Measurements from ENCODE around the gene ARHGAP11A.
"Not testable (repeated sequence)": the region's sequence is repeated elsewhere in the genome, so short reads cannot be mapped to it uniquely, and the experiment has no call there.

Gene ARHGAP11A, protein sequence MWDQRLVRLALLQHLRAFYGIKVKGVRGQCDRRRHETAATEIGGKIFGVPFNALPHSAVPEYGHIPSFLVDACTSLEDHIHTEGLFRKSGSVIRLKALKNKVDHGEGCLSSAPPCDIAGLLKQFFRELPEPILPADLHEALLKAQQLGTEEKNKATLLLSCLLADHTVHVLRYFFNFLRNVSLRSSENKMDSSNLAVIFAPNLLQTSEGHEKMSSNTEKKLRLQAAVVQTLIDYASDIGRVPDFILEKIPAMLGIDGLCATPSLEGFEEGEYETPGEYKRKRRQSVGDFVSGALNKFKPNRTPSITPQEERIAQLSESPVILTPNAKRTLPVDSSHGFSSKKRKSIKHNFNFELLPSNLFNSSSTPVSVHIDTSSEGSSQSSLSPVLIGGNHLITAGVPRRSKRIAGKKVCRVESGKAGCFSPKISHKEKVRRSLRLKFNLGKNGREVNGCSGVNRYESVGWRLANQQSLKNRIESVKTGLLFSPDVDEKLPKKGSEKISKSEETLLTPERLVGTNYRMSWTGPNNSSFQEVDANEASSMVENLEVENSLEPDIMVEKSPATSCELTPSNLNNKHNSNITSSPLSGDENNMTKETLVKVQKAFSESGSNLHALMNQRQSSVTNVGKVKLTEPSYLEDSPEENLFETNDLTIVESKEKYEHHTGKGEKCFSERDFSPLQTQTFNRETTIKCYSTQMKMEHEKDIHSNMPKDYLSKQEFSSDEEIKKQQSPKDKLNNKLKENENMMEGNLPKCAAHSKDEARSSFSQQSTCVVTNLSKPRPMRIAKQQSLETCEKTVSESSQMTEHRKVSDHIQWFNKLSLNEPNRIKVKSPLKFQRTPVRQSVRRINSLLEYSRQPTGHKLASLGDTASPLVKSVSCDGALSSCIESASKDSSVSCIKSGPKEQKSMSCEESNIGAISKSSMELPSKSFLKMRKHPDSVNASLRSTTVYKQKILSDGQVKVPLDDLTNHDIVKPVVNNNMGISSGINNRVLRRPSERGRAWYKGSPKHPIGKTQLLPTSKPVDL

DNA sequence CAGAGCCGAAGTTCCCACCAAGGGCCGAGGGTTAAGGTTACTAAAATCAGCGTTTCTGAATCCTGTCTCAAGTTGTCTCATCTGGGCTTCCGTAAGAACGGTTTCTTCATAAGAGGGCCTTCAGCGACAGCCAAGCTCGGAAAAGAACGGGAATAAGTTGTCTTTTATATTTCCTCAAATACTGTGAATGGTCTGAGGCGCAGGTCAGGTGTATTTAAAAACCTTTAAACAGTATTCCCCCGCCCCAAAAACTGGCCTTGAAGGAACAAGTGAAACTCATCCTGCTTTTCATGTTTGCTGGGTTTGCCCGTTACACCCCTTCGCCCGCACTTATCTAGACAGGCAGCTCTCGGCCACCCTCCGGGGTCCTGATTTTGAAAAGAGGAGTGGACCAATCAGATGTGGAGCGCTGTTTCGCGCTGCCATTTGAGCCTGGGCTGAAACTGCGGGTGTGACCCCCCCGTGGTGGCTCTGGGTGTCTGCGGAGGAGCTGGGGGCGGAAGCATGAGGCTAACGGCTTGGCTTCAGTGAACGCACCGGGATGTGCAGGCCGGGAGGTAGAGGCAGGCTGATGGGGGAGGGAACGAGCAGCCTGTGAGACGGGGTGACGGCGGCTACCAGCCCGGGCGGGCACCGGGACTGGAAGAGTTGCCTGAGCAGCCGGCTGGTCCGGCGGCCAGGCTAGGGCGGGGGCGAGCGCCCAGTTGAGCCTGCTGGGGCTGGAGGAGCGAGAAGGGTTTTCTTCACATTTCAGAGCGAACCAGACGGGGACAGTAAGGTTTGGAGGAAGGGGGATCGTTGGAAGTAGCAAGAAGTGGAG, at the start of gene ARHGAP11A:
ARHGAP11A (plus strand) TSS at position 454 of the 820 bp plus-strand sequence. CDS start 708 bp downstream, outside the sequence.
- DNase-seq, result not testable (repeated sequence)

DNA sequence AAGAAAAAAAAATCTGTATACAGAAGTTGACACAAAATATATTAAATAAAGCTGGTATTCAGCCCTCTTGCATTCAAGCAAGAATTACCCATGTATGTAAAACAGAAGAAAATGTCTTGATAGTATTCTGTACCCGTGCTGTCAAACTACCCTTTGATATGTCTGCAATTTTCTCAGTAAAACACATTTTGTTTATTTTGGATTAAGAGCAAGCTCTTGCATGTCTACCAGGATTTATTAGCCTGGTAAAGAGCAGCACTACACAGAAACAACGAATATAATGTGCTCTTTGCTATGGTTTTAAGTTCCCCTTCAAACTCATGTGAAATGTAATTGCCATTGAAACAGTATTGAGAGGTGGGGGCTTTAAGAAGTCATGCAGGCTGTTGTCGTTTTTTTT, 46.3 kb upstream of the ARHGAP11A start:
- DNase-seq, result not testable (repeated sequence)

DNA sequence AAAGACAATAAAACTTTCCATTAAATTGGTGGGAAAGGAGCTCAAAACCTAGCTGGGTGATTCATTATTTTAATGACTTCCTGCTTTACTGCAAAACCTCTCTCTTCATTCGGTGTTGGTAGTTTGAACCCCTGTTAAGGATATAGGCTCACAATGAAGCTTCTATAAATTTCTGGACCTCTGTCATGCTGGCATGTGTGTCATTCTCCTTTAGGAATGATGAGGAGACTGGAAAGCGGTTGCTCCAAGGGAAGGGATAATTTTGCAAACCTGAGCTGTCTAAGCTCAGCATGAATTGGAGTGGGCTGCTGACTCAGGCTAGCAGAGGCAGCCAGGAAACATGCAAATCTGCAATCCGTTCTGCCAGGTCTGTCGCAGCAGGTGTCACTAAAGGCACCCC, 36.8 kb upstream of the ARHGAP11A start:
- not testable (repeated sequence) for DNase-seq

DNA sequence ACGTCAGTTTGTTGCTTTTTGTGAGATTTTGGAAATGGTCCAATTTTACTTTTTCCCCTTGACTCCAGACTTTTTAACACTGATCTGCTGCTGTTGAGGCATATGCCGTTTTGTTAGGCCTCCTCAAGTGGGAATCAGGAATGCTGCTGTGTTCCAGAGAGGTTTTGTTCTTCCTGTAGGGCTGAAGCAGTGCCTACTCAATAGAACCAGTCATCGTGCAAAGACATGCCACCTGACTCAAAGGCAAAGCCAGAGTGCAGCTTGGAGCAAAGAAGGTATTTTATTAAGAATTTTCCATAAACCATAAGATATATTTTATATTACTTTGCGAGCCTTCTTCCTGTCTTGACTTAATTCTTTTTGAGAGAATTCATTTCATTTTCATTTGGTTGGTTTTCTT, 29.5 kb upstream of the ARHGAP11A start:
- not testable (repeated sequence) for DNase-seq

DNA sequence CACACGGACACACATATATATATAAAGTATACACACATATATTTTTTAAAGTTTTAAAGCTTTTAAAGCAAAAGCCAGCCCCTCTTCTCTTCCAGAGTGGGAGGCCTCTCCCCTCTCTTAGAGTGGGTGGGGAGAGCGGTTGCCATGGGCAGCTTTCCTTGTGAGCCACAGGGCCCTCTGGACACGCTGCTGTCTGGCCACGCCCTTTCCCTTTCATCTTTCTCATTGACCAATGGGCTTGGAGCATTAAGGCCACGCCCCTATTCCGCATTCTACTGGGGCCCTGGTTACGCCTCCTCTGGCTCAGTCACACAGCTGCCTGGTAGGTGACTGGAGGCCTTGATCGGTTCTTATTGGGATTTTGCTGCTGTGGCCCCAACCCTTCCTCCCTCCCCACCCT, 22.2 kb upstream of the ARHGAP11A start, which contains the start of gene GOLGA8N:
GOLGA8N (plus strand) TSS at position 306 of the 400 bp plus-strand sequence.
- not testable (repeated sequence) for DNase-seq

DNA sequence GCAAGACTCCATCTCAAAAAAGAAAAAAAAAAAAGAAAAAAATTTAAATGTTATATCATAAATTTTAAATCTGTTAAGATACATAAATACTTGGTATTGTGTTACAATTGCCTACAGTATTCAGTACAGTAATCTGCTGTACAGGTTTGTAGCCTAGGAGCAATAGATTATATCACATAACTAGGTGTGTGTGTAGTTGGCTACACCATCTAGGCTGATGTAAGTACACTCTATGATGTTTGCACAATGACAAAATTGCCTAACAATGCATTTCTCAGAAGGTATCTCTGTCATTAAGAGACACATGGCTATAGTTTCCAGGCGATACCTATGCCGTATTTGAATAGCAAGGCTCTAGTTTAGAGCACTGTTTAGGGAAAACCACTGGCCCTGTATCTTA, 5.8 kb upstream of the ARHGAP11A start:
- not testable (repeated sequence) for DNase-seq

DNA sequence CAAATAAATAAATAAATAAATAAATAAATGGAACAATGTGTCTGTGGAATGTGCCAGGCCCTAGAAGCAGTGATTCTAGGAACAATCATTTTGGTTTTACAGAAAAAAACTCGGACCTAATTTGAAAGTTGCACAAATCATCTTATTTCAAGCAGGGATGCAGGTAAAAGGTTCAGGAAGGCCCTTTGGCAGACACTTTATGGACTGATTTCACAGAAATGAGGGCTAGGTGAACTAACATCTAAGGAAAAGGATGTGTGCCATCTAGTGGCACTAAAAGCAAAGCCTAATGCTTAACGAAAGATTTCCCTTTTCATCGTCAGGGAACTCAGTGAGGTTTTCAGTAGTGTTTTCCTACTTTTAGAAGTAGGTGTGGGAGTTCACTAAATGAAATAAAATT, 4.6 kb upstream of the ARHGAP11A start:
- not testable (repeated sequence) for DNase-seq

DNA sequence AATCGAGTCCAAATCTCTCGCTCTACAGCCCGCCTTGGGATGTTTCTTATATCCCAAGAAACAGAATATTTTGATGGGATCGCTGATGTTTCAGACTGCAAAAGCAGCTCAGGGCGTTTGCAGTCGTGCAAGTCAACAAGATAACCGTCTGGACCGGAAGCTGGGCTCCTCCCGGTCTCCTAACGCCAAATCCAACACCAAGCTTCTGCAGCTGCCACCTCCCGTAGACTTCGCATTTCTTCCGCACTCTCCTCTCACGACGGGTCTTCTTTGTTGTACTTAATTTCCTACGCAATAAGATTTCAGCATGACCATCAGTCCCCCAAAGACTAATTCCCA, 623 bp upstream of the ARHGAP11A start:
- not testable (repeated sequence) for DNase-seq

DNA sequence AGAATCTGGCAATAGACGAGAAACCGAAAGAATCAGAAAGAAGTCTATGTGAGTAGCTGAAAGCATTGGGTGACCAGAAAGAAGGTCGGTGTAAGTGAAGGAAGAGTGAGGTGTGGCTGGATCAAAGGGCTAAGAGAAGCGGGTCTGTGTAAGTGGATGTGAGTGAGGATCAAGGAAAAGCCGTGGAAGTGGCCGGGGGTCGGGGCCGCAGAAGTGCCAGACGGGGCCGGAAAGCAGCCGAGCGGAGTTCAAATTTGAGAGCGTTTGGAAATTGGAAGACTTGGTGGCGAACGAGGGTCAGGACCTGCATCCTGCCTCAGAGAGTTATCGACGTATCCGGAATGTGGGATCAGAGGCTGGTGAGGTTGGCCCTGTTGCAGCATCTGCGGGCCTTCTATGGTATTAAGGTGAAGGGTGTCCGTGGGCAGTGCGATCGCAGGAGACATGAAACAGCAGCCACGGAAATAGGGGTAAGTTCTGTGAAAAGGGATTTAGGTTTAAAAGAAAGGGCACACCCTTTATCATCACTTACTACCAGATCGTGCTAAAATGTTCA, 645 bp downstream of the ARHGAP11A start:
- DNase-seq, result not testable (repeated sequence)

DNA sequence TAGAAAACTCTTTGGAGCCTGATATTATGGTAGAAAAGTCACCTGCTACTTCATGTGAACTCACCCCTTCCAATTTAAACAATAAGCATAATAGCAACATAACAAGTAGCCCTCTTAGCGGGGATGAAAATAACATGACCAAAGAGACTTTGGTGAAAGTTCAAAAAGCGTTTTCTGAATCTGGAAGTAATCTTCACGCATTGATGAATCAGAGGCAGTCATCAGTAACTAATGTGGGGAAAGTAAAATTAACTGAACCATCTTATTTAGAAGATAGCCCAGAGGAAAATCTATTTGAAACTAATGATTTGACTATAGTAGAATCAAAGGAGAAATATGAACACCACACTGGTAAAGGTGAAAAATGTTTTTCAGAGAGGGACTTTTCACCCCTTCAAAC, 21.1 kb downstream of the ARHGAP11A start:
- no peak for DNase-seq

DNA sequence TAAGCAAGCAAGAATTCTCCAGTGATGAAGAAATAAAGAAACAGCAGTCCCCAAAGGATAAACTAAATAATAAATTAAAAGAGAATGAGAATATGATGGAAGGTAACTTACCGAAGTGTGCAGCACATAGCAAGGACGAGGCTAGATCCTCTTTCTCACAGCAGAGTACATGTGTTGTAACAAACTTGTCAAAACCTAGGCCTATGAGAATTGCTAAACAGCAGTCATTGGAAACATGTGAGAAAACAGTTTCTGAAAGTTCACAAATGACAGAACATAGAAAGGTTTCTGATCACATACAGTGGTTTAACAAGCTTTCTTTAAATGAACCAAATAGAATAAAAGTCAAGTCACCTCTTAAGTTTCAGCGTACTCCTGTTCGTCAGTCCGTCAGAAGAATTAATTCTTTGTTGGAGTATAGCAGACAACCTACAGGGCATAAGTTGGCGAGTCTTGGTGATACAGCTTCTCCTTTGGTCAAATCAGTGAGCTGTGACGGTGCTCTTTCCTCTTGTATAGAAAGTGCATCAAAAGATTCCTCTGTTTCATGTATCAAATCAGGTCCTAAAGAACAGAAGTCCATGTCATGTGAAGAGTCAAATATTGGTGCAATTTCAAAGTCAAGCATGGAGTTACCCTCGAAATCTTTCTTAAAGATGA, 21.7 kb downstream of the ARHGAP11A start:
- DNase-seq, result no peak

DNA sequence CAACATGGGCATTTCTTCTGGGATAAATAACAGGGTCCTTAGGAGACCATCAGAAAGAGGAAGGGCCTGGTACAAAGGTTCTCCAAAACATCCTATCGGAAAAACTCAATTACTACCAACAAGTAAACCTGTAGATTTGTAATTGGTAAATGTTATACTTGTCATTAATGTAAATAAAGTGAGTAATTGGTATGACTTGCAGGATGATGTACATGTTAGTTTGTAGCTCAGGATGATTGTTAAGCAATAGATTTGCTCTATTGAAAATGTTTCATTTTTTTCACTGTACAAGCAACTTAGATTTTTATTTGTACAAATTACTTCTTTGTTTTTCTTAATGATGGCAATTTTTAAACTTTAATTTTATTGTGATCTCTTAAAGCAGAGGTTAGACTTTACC, 22.4 kb downstream of the ARHGAP11A start:
- DNase-seq, result no peak

DNA sequence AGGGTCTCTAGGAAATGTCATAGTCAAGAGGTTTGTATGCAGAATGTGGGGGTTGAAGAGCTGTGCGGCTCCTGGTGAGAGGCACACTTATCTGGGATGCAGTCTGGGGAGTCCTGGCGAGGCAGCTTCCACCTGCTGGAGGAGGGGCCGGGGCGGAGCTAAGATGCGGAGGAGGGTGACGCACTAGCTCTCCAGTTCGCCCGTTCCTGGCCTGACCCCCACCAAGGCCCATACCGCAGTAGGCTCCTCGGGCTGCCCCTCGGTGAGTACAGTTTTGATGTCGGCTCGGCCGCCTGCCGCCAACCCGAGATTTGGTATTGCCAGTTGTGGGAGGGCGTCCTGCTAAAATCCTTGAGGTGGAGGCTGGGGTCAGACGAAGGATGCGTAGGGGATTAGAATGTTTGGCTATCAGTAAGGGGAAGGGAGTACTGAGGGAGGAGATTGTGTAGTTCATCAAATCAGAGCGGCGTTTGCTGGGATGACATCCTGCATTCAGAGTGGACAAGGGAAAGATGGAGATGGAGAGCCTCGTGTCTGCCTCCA, 26.3 kb downstream of the ARHGAP11A start, which contains the start of gene SCG5:
SCG5 (plus strand) TSS at position 194 of the 543 bp plus-strand sequence. CDS start 1,883 bp downstream, outside the sequence.
- DNase-seq, result no peak

DNA sequence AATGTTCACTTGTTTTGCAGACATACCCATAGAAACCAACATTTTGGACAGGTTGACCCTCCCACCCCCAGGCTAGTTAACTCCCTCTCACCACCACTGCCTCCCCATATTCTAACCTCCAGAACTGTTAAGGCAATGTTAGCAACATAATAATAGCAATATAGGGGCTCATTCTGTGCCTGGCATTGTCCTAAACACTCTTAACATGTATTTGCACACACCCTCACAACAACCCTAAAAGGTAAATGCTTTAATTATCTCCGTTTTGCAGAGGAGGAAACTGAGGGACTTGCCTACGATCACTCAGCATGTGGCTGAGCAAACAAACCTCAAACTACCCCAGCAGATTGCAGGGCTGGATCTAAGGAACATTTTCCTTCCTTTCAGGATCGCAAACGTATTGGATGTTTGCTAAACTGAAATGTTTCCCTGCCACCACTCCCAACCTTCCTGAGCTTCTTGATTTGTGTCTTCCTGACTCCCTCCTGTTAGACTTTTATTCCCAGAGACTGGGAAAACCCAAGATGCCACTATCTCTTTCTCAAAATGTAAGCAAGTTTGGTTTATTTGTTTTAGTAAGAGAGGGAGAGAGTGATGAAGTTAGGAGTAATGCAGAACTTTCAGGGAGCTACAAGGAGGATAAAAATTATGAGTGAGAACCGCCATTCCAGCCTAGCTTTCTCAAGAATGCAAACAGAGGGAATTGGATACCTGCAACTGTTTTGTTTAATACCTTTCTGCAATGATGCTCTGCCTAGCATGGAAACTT, 27.5 kb downstream of the ARHGAP11A start:
- DNase-seq, result no peak

DNA sequence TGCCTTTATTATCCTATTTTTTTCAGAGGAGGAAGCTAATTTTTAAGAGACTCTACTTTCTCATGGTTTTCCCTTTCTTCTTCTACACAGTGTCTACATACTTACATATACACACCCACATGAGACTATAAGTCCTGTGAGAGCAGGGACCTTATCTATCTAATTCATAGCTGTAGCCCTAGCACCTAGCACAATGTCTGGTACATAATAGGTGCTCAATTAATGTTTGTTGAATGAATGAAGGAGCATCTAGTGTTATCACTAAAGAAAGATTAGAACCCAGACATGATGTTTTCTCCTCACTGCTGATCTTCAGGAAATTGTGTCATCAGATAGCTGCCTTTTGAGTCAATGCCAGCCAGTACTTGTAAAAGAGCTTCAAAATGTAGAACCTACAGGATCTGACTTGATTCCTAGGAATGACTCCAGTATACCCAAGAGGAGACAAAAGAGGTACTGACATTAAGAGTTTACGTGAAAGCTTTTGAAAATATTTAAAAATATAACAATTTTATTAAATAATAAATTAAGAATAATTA, 28.7 kb downstream of the ARHGAP11A start:
- DNase-seq, result no peak

DNA sequence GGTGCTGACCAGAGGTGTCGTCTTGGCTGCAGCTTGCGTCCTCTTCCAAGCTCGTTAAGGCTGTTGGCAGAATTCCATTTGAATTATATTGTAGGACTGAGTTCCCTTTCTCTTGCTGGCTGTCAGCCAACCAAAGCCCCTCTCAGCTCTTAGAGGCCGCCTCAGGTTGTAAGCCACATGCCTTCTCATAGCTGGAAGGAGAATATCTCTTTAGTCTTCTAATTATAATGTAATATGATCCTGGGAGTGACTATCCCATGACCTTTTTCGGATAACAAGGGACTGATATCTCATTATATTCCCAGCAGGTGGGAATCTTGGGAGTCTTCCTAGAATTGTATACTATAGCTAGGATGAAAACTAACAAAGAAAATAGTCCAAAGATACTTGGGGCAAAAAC, 31.0 kb downstream of the ARHGAP11A start:
- no peak for DNase-seq

DNA sequence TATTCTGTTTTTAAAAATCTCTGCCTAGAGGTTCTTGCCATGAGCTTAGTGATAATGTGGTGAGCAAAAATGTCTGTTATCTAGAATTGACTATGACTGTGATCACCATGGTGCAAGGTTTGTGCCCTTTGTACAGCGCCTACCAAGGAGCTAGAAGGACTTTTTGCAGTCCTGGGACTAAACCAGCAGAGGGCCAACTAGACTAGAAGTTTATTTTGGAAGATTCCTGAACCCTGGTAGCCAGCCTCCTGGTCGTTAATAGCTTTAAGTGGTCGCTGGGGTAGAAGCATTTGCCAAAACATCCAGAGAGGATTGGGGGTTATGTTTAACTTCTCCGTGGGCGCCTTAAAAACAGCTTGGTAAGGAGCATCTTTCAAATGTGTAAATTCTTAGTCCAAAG, 34.0 kb downstream of the ARHGAP11A start:
- no peak for DNase-seq

DNA sequence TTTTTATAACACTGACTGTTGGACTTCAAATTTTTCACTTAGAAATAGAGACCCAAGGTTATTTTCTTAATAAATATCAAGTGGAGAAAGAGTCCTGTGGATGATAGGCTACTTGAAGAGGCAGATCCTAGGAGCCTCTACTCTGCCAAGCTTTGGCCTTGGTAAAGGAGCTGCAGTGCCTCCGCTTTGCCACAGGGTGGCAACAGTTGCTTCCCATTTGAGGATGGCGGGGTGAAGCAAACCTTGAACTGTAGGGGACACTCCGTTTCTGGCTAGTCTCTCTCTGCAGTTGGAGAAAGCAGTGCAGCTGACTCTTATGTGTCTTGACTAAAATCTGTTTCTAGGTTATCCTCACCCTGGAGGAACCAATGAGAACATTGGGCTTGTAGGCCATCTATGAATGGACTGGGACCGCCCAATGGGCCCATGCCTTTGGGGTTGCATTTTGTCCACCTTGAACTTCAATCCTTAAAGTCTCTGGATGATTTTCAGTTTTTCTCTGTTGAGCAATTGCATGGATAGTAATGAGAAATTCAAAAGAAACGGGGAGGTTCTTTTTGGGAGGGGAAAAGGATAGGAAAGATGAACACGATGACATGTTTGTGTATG, 36.0 kb downstream of the ARHGAP11A start:
- peak; percentile 19 to 36 for DNase-seq

DNA sequence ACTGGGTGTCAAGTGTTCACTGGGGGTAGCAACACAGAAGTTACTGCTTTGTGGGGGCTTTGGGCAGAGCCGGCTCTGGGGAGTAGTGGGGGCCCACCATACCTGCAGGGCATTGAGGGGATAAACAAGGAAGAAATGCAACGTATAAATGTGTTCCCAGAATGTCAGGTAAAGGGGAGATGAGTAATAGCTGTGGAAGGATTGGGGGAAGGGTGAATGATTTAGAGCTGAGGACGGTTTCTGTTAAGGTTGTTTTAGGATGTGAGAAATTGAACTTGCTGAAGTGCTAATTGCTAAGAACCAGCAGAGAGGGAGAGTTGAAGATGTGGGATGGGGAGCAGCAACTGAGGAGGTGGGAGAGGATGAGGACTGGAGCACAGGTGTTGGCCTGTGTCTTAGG, 36.9 kb downstream of the ARHGAP11A start:
- no peak for DNase-seq

DNA sequence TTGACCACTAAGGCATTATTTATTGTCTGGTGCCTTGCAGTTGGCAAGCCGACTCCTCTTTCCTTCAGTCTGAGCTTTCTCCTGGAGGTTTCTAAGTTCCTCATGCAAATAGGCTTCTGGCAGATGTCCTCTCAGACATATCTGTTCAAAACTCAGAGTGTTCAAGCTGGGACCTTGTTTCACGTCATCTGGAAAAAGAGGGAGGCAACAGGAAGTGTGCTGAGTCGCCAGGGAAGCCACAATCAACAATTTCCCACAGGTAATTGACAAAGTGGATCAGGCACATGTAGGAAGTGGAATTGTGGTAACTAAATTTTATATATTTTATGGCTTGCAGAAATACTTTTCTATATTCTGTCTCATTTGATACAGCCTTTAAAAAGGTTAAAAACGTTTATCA, 40.8 kb downstream of the ARHGAP11A start:
- no peak for DNase-seq

Data from NCI-H1930 (cell line).